Measurements from ENCODE around the gene PTK7. TPM values are rescaled to one million over a fixed set of nuclear protein-coding genes. Genes with fewer than 3 reads are reported as not detected.

PTK7 gene
- total RNA-seq, 1 donor from 2014 or later = 141 TPM

DNA sequence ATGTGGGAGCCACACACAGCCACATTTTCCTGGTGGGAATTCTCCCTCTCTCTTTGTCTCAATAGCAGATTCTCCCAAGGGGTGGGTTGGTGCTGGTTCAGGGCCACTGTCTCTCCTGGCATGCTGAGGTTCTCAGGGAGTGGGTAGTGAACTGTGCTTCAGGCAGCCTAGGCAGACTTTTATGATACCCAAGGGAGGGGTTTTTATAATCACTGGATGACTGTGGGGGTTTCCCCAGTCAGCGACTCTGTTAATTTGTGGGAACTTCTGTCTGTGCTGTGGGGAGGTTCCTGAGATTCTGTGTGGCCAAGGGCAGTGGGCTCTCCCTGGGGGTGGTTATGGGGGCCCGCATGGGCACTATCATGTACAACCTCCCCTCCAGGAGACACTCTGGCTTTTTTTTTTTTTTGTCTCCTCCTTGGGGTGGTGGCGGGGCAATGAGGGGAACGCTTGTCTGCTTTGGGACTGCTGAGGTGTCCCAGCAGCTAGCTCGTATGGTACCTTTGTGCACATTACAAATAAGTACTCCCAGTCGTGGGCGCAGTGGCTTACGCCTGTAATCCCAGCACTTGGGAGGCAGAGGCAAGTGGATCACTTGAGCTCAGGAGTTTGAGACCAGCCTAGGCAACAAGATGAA is 10.0 kb downstream of the PTK7 start:
- no peak for DNase-seq (ENCODE audit: low read depth)

GRCh38 chr6:43088654-43089056 is 12.5 kb downstream of the PTK7 start:
- DNase-seq (ENCODE audit: low read depth) = peak; percentile 54

DNA sequence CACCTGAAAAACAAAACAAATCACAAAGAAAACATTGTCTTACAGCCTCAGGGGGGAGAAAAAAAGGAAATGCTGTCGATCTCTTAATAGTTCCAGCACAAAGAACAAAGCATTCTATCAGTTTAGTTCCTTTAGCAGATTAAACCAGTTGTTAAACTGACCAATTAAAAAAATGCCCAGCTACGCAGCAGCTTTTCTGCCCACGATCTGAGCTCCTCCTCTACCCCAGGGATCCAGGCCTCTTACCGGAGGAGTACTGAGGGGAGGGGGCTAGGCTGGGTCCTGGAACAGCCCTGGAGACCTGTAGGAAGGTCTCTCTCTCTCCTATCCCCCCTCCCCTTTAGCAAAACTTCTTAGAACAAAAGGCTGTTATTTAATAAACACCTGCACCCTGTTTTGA is 13.4 kb downstream of the PTK7 start:
- peak; percentile 60 for DNase-seq (ENCODE audit: low read depth)

DNA sequence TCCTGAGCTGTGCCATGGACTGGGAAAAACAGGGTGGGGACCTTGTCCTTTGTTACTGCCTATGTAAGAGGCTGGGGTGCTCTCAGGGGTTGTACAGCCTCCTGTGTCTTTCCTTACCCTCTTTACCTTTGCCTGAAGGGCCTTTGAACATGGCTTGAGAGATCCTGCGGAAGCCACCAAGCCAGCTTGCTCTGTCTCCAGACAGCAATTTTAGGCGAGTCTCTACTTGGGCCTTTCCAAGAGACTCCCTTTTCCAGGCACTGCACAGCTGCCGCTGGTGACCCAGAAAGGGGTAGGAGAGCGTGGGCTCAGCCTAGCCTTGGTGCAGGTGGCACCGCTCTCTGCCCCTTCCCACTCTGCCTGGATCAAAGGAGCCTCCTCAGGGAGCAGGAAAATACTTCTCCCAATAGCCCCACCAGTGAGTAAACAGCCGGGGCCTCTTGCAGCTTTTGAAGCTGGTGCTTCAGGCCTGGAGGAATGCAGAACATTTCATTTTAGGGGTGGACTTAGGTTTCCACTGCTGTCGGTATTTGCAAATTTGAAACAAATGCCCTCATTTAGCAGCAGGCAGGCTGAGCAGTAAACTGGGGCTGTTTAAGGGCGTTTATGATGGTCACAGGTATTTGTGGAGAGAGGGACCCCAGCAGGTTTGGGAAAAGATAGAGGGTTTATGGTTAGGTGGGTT is 13.9 kb downstream of the PTK7 start:
- DNase-seq (ENCODE audit: low read depth) = no peak

GRCh38 chr6:43090559-43090956 is 14.4 kb downstream of the PTK7 start:
- no peak for DNase-seq (ENCODE audit: low read depth)

- no peak for DNase-seq (ENCODE audit: low read depth)
These were observed 14.9 kb downstream of the PTK7 start for GRCh38 chr6:43091020-43091419.

GRCh38 chr6:43091436-43091991 is 15.4 kb downstream of the PTK7 start:
- no peak for DNase-seq (ENCODE audit: low read depth)

DNA sequence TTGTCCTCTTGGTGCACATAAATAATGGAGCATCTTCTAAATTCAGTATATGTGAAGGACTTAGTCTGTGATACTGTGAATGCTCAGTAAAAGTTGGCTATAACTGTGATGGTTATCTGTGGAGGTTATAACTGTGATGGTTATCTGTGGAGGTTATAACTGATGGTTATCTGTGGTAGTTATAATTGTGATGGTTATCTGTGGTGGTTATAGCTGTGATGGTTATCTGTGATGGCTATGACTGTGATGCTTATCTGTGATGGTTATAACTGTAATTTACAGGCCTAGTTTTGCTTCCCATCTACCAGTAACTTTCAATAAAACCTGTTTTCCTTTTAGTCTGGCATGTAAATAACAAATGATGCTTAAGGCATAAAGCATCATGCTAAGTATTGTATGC is 16.5 kb downstream of the PTK7 start:
- no peak for DNase-seq (ENCODE audit: low read depth)

DNA sequence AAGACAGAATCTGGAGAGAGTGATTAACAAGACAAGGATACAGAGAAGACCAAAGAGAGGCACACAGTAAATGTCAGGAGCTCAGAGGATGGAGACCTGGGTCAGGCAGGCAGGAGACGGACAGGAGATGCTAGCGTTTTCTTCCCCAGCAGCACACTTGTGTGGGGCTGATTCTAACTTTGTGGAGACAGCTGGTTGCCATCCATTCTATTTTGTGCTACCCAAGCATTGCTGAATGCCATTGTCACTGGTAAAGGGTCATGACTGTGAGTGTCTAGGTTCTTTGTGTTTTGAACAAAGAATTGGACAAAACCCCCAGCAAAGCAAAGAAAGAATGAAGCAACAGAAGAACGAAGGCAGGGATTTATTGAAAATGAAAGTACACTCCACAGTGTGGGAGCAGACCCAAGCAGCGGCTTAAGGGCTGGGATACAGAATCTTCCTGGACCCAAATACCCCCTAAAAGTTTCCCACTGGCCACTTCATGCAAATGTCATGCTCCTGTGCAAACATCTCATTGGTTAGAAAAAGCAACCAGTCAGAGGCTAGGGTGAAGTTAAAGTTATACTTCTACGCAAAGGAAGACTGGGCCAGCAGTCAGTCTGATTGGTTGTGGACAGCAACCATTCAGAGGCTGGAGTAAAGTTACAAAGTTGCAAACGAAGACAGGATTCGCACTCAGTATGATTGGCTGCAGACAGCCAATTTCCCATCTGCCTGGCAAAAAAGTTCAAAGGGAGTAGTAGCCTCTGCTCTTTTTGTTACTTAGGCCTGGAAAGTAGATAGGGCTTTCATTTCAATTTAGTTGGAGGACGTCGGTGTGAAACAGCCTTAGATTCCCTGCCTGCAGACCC is 17.5 kb downstream of the PTK7 start:
- peak; percentile 86 for DNase-seq (ENCODE audit: low read depth)

GRCh38 chr6:43095939-43096338 is 19.8 kb downstream of the PTK7 start:
- no peak for DNase-seq (ENCODE audit: low read depth)

- DNase-seq (ENCODE audit: low read depth) = peak; percentile 96
These were observed 20.5 kb downstream of the PTK7 start for GRCh38 chr6:43096451-43097097.

DNA sequence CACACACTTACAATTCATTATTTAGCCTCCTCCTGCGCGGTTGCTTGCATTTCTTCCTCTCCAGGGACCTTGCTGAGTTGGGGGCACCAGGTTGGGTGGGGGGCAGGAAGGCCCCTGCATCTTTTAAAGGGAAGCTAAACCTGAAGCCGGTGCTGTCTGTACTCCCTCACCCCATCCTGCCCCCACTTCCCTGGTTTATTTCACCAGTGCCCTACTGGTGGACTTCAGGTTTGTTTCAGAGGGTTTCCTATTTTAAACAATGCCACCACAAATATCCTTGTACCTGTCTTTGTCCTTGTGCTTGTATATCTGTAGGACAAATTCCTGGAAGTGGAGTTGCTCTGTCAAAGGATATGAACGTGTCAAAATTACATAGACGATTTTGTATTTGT is 21.0 kb downstream of the PTK7 start:
- no peak for DNase-seq (ENCODE audit: low read depth)

- no peak for DNase-seq (ENCODE audit: low read depth)
These were observed 21.4 kb downstream of the PTK7 start for GRCh38 chr6:43097502-43097901.

- DNase-seq (ENCODE audit: low read depth) = no peak
These were observed 25.4 kb downstream of the PTK7 start for GRCh38 chr6:43101497-43101896.

- no peak for DNase-seq (ENCODE audit: low read depth)
These were observed 27.3 kb downstream of the PTK7 start for GRCh38 chr6:43103253-43103876.

DNA sequence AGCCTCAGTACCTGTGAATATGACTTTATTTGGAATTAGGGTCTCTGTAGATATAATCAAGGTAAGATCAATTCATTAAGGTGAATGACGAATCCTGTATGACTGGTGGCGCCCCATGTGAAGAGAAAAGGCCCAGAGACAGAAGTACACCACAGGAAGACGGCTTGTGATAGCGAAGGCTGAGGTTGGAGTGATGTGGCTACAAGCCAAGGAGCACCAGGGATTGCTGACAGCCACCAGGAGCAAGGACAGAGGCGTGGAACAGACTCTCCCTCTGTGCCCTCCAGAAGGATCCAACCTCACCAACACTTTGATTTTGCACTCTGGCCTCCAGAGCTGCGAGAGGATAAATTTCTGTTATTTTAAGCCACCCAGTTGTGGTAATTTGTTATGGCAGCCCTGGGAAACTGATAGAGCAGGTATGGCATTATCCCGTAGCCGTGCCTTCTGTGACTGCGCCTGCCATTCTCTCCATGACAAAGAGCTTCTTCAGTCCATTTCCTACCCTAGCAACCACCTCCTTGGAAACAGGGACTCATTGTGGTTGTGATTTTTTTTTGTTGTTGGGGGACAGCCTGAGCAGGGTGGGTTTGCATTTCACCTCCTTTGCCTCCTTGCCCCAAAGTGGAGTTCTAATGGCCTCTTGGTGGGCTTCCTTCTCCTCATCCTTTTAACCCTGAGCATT is 29.6 kb downstream of the PTK7 start:
- no peak for DNase-seq (ENCODE audit: low read depth)

- DNase-seq (ENCODE audit: low read depth) = no peak
These were observed 31.4 kb downstream of the PTK7 start for GRCh38 chr6:43107344-43108062.

GRCh38 chr6:43113431-43114260 is 37.5 kb downstream of the PTK7 start:
- peak; percentile 68 for DNase-seq (ENCODE audit: low read depth)

DNA sequence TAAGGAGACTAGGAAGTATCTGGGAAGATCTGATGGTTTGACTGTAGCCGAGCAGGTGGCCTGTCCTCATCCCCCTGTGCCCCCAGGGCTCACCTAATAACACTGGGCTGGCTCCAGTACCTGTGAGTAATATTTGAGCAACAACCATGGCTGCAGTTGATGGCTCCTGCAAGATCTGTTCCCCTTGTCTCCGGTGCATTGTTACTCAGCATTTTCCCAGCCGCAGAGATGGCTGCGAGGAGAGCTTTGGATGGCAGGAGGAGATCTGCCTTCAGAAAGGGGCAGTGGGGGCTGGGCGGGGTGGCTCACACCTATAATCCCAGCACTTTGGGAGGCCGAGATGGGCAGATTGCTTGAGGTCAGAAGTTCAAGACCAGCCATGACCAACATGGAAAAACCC is 39.3 kb downstream of the PTK7 start:
- peak; percentile 34 for DNase-seq (ENCODE audit: low read depth)

All from renal cortical epithelial cell (primary cell).